Esophagus squamous epithelium (tissue), 5 donors: ENCODE data around the gene CDC42BPB. TPM values are rescaled to one million over a fixed set of nuclear protein-coding genes. Genes with fewer than 3 reads are reported as not detected.

Experiments used
- DNase-seq: peaks from one replicate; lab custom pipeline; 2025; lab: John Stamatoyannopoulos, UW
- H3K27ac ChIP-seq, 4 donors: fragments of 200-600 bp; sonication (generic); one replicate each; pipeline ENCODE4 v1.5.1; 2016 to 2019; ENCODE audit warnings: mild to moderate bottlenecking in 1 of 4
- H3K27me3 ChIP-seq, 4 donors: fragments of 200-600 bp; sonication (generic); 1 replicate in 3 of 4; 2 replicates in 1 of 4; pipeline versions ENCODE4 v1.5.1 to v1.6.0; 2017 to 2021; ENCODE audit warnings: antibody characterized with exemption in 1 of 4
- H3K36me3 ChIP-seq, 3 donors: fragments of 200-600 bp; sonication (generic); one replicate each; pipeline ENCODE4 v1.5.1; 2016 to 2019
- H3K4me1 ChIP-seq, 3 donors: fragments of 200-600 bp; sonication (generic); one replicate each; pipeline ENCODE4 v1.5.1; 2017 to 2019
- H3K4me3 ChIP-seq, 4 donors: fragments of 200-600 bp; sonication (generic); 1 replicate in 3 of 4; 2 replicates in 1 of 4; pipeline ENCODE4 v1.5.1; 2016 to 2019; ENCODE audit warnings: mild to moderate bottlenecking in 2 of 4, moderate library complexity in 1 of 4
- H3K9me3 ChIP-seq, 3 donors: fragments of 200-600 bp; sonication (generic); one replicate each; pipeline ENCODE4 v1.5.1; 2016 to 2019
- CTCF ChIP-seq, 6 experiments: fragments of 450-650 bp in 4 of 6; fragments of 200-600 bp in 2 of 6; sonication (generic) in 2 of 6; IDR thresholded peaks; one replicate each; pipeline ENCODE4 v1.5.1; 2016 to 2019; ENCODE audit warnings: antibody characterized with exemption in 6 of 6, mild to moderate bottlenecking in 4 of 6, moderate library complexity in 4 of 6
- POLR2A ChIP-seq, 4 donors: fragments of 450-650 bp; IDR thresholded peaks; one replicate each; pipeline ENCODE4 v1.6.1; 2017; ENCODE audit warnings: antibody characterized with exemption in 4 of 4, mild to moderate bottlenecking in 4 of 4, moderate library complexity in 3 of 4
- WGBS, 2 donors: methylation state at CpG; one replicate each; pipeline ENCODE4 v1.1.5; 2018; 5-methylcytosine and 5-hydroxymethylcytosine counted together
- intact Hi-C: fragments of 100-400 bp; cut with DNase I; formaldehyde crosslinking; loops from one replicate; pipeline ENCODE4 v1.15.0; 2022
- total RNA-seq, 4 donors: library from RNA; depleted of rRNA; stranded (reverse); fragments of >200 nt; gene quantifications; one replicate each; pipeline ENCODE4 v1.1.0, GENCODE V29; 2016
- donor health status: DM: yes; HTN: yes; CAD: no.

CDC42BPB gene
- total RNA-seq, 4 donors from 2014 or later, result 43.7 to 98.2 (median 81.2) TPM

DNA sequence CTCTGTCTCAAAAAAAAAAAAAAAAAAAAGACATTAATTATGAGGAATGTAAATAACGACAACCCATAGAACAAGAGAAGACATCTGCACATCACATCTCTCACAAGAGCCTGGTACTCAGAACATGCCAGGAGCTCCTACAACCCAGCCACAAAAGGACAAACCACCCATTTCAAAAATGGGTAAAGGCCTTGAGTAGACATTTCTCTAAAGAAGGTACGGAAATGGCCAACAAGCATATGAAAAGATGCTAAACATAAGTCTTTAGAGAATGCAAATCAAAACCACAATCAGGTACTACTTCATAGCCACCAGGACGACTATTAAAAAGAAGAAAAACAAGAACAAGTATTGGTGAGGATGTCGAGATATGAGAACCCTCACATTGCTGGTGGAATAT, 121.6 kb downstream of the CDC42BPB start:
- Histone ChIP-seq H3K4me3 (no peak overlapping the region), H3K27ac (no peak overlapping the region), H3K36me3 (peaks cover 21 to 98% (median 34%) of the 10 kb centered on the region in 3 donors), H3K4me1 (peaks cover 1 to 20% (median 1%) of the 10 kb centered on the region in 3 donors), H3K9me3 (no peaks in the 10 kb centered on the region), H3K27me3 (peaks cover 0 to 6% (median 0%) of the 10 kb centered on the region in 4 donors)
- TF ChIP-seq CTCF (IDR thresholded peaks at IDR 0.05) (no peak), POLR2A (IDR thresholded peaks at IDR 0.05) (no peak)
- intact Hi-C loops, result no loop called here
- 78 to 92% methylated on average over 4 of the region's 4 CpGs for WGBS, 2 donors
- DNase-seq, result no peak

DNA sequence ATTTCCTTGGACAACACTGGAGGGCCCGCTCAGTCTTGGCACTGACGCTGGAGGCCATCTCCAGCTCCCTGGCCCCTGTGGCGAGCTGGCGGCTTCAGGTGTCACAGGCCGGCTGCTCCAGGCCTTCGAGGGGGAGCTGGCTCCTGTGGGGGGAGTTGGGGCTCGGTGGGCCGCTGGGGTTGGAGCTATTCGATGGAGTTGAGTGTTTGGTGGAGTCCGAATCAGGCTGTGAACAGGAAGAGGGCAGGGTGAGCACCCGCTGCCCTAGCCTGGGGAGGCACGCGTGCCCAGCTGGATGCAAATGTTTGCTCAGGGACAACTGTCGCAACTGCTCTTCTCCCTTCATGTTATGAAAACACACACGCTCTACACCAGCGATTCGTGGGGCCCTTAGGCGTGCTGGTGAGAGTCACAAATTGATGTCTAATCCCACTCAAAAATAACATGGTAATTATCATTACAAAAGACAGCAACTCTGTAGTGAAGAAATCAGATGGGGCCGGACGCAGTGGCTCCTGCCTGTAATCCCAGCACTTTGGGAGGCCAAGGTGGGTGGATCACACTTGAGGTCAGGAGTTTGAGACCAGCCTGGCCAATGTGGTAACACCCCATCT, 123.6 kb downstream of the CDC42BPB start:
- Histone ChIP-seq H3K4me1 (peaks cover 17 to 29% (median 20%) of the 10 kb centered on the region in 3 donors), H3K9me3 (no peaks in the 10 kb centered on the region), H3K27me3 (peaks cover 0 to 26% (median 4%) of the 10 kb centered on the region in 4 donors), H3K27ac (no peak overlapping the region), H3K4me3 (no peak overlapping the region), H3K36me3 (peaks cover 13 to 81% (median 23%) of the 10 kb centered on the region in 3 donors)
- TF ChIP-seq CTCF (IDR thresholded peaks at IDR 0.05), result no peak
- TF ChIP-seq POLR2A (IDR thresholded peaks at IDR 0.05), result no peak
- no peak for DNase-seq
- 93 to 94% methylated on average over 8 to 12 of the region's 20 CpGs for WGBS, 2 donors
- intact Hi-C loops, result no loop called here

DNA sequence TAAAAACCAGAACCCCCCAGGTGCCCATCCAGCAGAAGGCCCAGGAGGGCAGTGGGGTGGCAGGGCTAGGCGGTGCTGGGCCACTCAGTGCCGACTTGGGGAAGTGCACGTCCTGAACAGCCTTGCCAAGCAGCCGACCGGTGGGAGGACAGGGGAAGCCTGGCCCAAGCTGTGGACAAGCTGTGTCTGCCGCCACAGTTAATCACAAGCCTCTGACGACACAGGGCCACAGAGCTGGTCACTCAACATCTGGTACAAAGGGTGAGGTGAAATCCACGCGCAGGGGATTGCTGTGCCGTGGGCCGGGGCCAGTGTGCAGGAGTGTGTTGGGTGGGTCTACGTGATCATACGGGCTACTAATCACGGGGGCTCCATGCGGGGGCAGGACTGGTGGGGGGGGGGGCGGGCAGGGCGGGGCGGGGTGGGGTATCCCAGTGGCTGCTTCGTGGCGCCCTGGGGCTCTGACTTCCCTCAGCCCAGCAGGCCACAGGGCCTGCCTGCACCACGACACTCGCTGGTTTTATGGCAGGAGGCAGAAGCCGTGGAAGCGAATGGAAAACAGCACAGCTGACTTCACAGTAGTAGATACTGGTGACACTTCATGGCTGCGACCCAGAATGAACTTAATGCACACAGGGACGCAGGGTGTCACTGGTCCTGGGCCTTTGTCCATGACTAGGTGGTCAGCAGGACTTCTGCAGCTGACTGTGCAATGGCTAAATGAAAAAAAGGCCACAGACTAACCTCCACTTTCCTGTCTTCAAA, 124.7 kb downstream of the CDC42BPB start:
- H3K27me3 ChIP-seq, result peaks cover 0 to 37% (median 4%) of the 10 kb centered on the region in 4 donors
- no peak for TF ChIP-seq POLR2A (IDR thresholded peaks at IDR 0.05)
- no peak for TF ChIP-seq CTCF (IDR thresholded peaks at IDR 0.05)
- no peak overlapping the region for H3K27ac ChIP-seq
- intact Hi-C loops, result no loop called here
- H3K9me3 ChIP-seq, result no peaks in the 10 kb centered on the region
- H3K36me3 ChIP-seq, result peaks cover 6 to 70% (median 14%) of the 10 kb centered on the region in 3 donors
- DNase-seq, result no peak
- WGBS, 2 donors, result 86 to 87% methylated on average over 4 to 6 of the region's 26 CpGs
- H3K4me3 ChIP-seq, result no peak overlapping the region
- H3K4me1 ChIP-seq, result peaks cover 20 to 40% (median 30%) of the 10 kb centered on the region in 3 donors

DNA sequence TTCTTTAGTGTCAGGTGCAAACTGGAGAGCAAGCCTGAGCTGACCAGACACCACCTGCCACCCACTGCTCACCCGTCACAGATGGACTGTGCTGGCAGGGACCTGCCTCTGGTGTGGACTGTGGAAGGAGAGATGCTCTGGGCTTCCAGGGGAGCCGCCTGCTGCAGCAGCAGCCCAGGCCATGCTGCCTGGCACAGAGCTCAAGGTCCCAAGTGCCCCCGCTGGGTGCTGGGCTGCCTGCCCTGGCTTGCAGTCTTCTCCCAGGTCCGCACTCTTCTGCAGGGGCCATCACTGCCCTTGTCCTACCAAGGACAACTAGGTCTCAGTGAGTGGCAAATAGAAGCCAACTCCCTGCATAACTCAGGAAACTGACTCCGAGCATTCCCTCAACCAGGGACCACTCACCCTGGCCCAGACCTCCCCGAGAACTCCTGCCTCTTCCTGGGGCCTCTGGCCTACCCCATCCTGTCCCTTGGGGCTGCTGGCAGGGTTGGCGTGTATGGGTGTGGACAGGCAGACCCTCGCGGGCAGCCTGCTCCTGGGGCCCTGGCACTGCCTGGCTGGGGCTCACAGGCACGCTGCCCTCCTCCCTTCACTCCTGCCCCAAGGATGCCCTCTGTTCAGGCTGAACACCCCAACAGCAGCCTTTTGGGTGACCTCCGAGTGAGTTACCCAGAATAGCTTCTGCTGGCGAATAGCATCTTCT, 125.6 kb downstream of the CDC42BPB start:
- no peak overlapping the region for H3K4me3 ChIP-seq
- H3K27ac ChIP-seq, result no peak overlapping the region
- H3K9me3 ChIP-seq, result no peaks in the 10 kb centered on the region
- peaks cover 20 to 48% (median 33%) of the 10 kb centered on the region in 3 donors for H3K4me1 ChIP-seq
- intact Hi-C loops, result no loop called here
- H3K36me3 ChIP-seq, result peaks cover 0 to 61% (median 10%) of the 10 kb centered on the region in 3 donors
- DNase-seq, result no peak
- 71 to 92% methylated on average over 2 to 8 of the region's 12 CpGs for WGBS, 2 donors
- H3K27me3 ChIP-seq, result peaks cover 0 to 41% (median 4%) of the 10 kb centered on the region in 4 donors
- TF ChIP-seq POLR2A (IDR thresholded peaks at IDR 0.05), result no peak
- no peak for TF ChIP-seq CTCF (IDR thresholded peaks at IDR 0.05)
